HepG2 (cell line): ENCODE data around the gene NAGS. TPM values are rescaled to one million over a fixed set of nuclear protein-coding genes. Genes with fewer than 3 reads are reported as not detected.

Source experiments
- ARID5B ChIP-seq: IDR thresholded peaks from 2 replicates; pipeline ENCODE4 v1.4.0; 2020; ENCODE audit warnings: mild to moderate bottlenecking, missing genetic modification reagents
- BCL6 ChIP-seq: IDR thresholded peaks from 2 replicates; pipeline ENCODE4 v1.6.1; 2016; ENCODE audit warnings: missing genetic modification reagents, missing compliant biosample characterization
- ERF ChIP-seq: IDR thresholded peaks from 2 replicates; pipeline ENCODE4 v1.6.1; 2018; ENCODE audit warnings: missing biosample characterization, missing genetic modification reagents
- GATAD2A ChIP-seq: IDR thresholded peaks from 2 replicates; pipeline ENCODE4 v1.6.1; 2016
- HDAC1 ChIP-seq: sonication (generic); formaldehyde crosslinking; IDR thresholded peaks from 2 replicates; pipeline ENCODE4 v1.5.1; 2020; ENCODE audit warnings: mild to moderate bottlenecking, missing genetic modification reagents
- HOMEZ ChIP-seq: IDR thresholded peaks from 2 replicates; pipeline ENCODE4 v1.6.1; 2016; ENCODE audit warnings: low read depth
- HOXA3 ChIP-seq: sonication (generic); formaldehyde crosslinking; IDR thresholded peaks from 2 replicates; pipeline ENCODE4 v1.5.0; 2020; ENCODE audit warnings: missing genetic modification reagents
- HOXA5 ChIP-seq: sonication (generic); formaldehyde crosslinking; IDR thresholded peaks from 2 replicates; pipeline ENCODE4 v1.4.0; 2020; ENCODE audit warnings: missing genetic modification reagents
- LCORL ChIP-seq, 2 experiments: fragments of 450-650 bp in 1 of 2; sonication (generic) in 1 of 2; formaldehyde crosslinking in 1 of 2; IDR thresholded peaks; 2 replicates each; pipeline versions ENCODE4 v1.5.0 to v1.6.1; 2017 to 2020; ENCODE audit warnings: antibody characterized with exemption in 1 of 2, missing genetic modification reagents in 1 of 2
- MAFK ChIP-seq, 2 experiments: IDR thresholded peaks in 1 of 2; conservative IDR thresholded peaks in 1 of 2; 2 replicates each; pipeline ENCODE4 v1.6.1; 2011; ENCODE audit warnings: improper control_type of control experiment in 2 of 2, low read length in 2 of 2
- MED1 ChIP-seq: sonication (generic); formaldehyde crosslinking; IDR thresholded peaks from 2 replicates; pipeline ENCODE4 v1.4.0; 2020; ENCODE audit warnings: missing genetic modification reagents
- MXD4 ChIP-seq: IDR thresholded peaks from 2 replicates; pipeline ENCODE4 v1.6.1; 2016; ENCODE audit warnings: mild to moderate bottlenecking, missing biosample characterization, missing genetic modification reagents
- NCOA2 ChIP-seq: sonication (generic); formaldehyde crosslinking; IDR thresholded peaks from 2 replicates; pipeline ENCODE4 v1.8.0; 2022; ENCODE audit warnings: inconsistent platforms
- PAXIP1 ChIP-seq: sonication (generic); formaldehyde crosslinking; conservative IDR thresholded peaks from 2 replicates; pipeline ENCODE4 v1.4.0; 2020; ENCODE audit warnings: mild to moderate bottlenecking, missing genetic modification reagents, moderate library complexity
- PHF5A ChIP-seq: IDR thresholded peaks from one replicate; pipeline ENCODE4 v1.6.1; 2018; ENCODE audit warnings: low read depth, missing genetic modification reagents; ENCODE audit not compliant: unreplicated experiment
- SMC3 ChIP-seq: IDR thresholded peaks from 2 replicates; pipeline ENCODE4 v1.6.1; 2011; ENCODE audit warnings: low read length, improper control_type of control experiment
- TBX2 ChIP-seq: sonication (generic); formaldehyde crosslinking; IDR thresholded peaks from 2 replicates; pipeline ENCODE4 v1.5.0; 2020; ENCODE audit warnings: missing genetic modification reagents, mild to moderate bottlenecking, borderline replicate concordance
- TFAP4 ChIP-seq: sonication (generic); IDR thresholded peaks from 2 replicates; pipeline ENCODE4 v1.6.1; 2016; ENCODE audit warnings: low read depth, borderline replicate concordance
- THAP11 ChIP-seq: IDR thresholded peaks from 2 replicates; pipeline ENCODE4 v1.6.1; 2016; ENCODE audit warnings: missing biosample characterization, missing genetic modification reagents
- ZNF143 ChIP-seq: sonication (generic); formaldehyde crosslinking; IDR thresholded peaks from 2 replicates; pipeline ENCODE4 v1.4.0; 2020; ENCODE audit warnings: missing genetic modification reagents
- ZNF614 ChIP-seq: IDR thresholded peaks from 2 replicates; pipeline ENCODE4 v1.6.1; 2018; ENCODE audit warnings: missing biosample characterization, missing genetic modification reagents, inconsistent platforms, borderline replicate concordance
- polyA plus RNA-seq, 8 experiments: library from polyadenylated mRNA; depleted of rRNA in 3 of 8; stranded (reverse) in 7 of 8; unstranded in 1 of 8; fragments of >200 nt; fragmentation: Illumina TruSeq in 4 of 8; extraction: Trizol in 4 of 8; gene quantifications; 2 replicates each; pipeline versions ENCODE4 v1.2.1 to v1.2.3, GENCODE V29; 2011 to 2016; ENCODE audit warnings: low read depth in 4 of 8, missing spikeins in 1 of 8, mixed read lengths in 1 of 8; ENCODE audit not compliant: insufficient read depth in 1 of 8
- total RNA-seq, 5 experiments: library from RNA; depleted of rRNA; stranded (reverse); fragments of >200 nt; fragmentation: Illumina TruSeq; extraction: Trizol; gene quantifications; 2 replicates each; pipeline ENCODE4 v1.2.3, GENCODE V29; 2016; ENCODE audit warnings: low read depth in 1 of 5

NAGS gene
- total and polyA plus RNA-seq, 2 of the 13 experiments (the other 11 are each of a cell fraction or from before 2014, with no cell fraction given), result 4.3 to 5.1 TPM

- TF ChIP-seq BCL6 (CRISPR knock-in tag) (peak; percentile 24), TBX2 (CRISPR knock-in tag) (peak; percentile 16; the same call in 1 of the 2 replicates), ZNF614 (peak; percentile 53; the same call in 1 of the 2 replicates), GATAD2A (peak; percentile 64), NCOA2 (peak; percentile 43; the same call in 1 of the 2 replicates), ARID5B (CRISPR knock-in tag) (peak; percentile 65; the same call in 1 of the 2 replicates), SMC3 (0 out of 2 replicates have a peak, but pooled peaks have one; percentile 7), HDAC1 (CRISPR knock-in tag) (peak; percentile 38), PHF5A (CRISPR knock-in tag) (no peak), MAFK (conservative IDR thresholded peaks at IDR 0.05 in 1 of 2, IDR thresholded peaks at IDR 0.05 in 1 of 2; ENCODE audit: low read length in 2 of 2) (no peak), MED1 (CRISPR knock-in tag) (peak; percentile 78), MXD4 (CRISPR knock-in tag) (peak; percentile 43; the same call in 1 of the 2 replicates), HOXA5 (CRISPR knock-in tag) (no peak), PAXIP1 (CRISPR knock-in tag) (peak; percentile 92), THAP11 (CRISPR knock-in tag) (peak; percentile 67; the same call in 1 of the 2 replicates), ERF (CRISPR knock-in tag) (peak; percentile 59; the same call in 1 of the 2 replicates), HOXA3 (CRISPR knock-in tag) (peak; percentile 50; the same call in 1 of the 2 replicates), HOMEZ (peak; percentile 63; the same call in 1 of the 2 replicates), ZNF143 (CRISPR knock-in tag) (no peak), TFAP4 (peak; percentile 25; the same call in 1 of the 2 replicates), LCORL (IDR thresholded peaks at IDR 0.05) (no peak), LCORL (CRISPR knock-in tag; IDR thresholded peaks at IDR 0.05) (peak; percentile 86; the same call in 1 of the 2 replicates)
Measured at GRCh38 chr17:44001461-44001920, 2.9 kb upstream of the NAGS start (continued).
